ENCODE data around the gene FRMD4A.
"Not testable (repeated sequence)": the region's sequence is repeated elsewhere in the genome, so short reads cannot be mapped to it uniquely, and the experiment has no call there.

Gene FRMD4A

GRCh38 chr10:14084875-14085274, 245.8 kb downstream of the FRMD4A start:
- Mint-ChIP-seq H3K27ac (no peak overlapping the region), H3K36me3 (no peaks in the 10 kb centered on the region), H3K4me3 (no peak overlapping the region), H3K4me1 (peaks cover 1% of the 10 kb centered on the region), H3K9me3 (no peaks in the 10 kb centered on the region), H3K27me3 (peaks cover 17% of the 10 kb centered on the region)
- no peak for ATAC-seq

GRCh38 chr10:14080795-14081194, 249.9 kb downstream of the FRMD4A start:
- H3K4me3 Mint-ChIP-seq = no peak overlapping the region
- ATAC-seq = no peak
- H3K27ac Mint-ChIP-seq = no peak overlapping the region
- H3K36me3 Mint-ChIP-seq = no peaks in the 10 kb centered on the region
- peaks cover 10% of the 10 kb centered on the region for H3K9me3 Mint-ChIP-seq
- peaks cover 17% of the 10 kb centered on the region for H3K27me3 Mint-ChIP-seq
- H3K4me1 Mint-ChIP-seq = no peaks in the 10 kb centered on the region

- no peak overlapping the region for H3K27ac Mint-ChIP-seq
- ATAC-seq = no peak
- peaks cover 24% of the 10 kb centered on the region for H3K27me3 Mint-ChIP-seq
- H3K9me3 Mint-ChIP-seq = peaks cover 10% of the 10 kb centered on the region
- no peaks in the 10 kb centered on the region for H3K36me3 Mint-ChIP-seq
- no peak overlapping the region for H3K4me3 Mint-ChIP-seq
- no peaks in the 10 kb centered on the region for H3K4me1 Mint-ChIP-seq
Observed at GRCh38 chr10:14077430-14077829, 253.3 kb downstream of the FRMD4A start.

- Mint-ChIP-seq H3K4me1 (no peaks in the 10 kb centered on the region), H3K4me3 (no peak overlapping the region)
Observed at GRCh38 chr10:14074062-14074884, 256.5 kb downstream of the FRMD4A start.

GRCh38 chr10:14072541-14072940, 258.2 kb downstream of the FRMD4A start:
- peaks cover 45% of the 10 kb centered on the region for H3K27me3 Mint-ChIP-seq
- peaks cover 2% of the 10 kb centered on the region for H3K9me3 Mint-ChIP-seq
- ATAC-seq = no peak
- H3K4me3 Mint-ChIP-seq = no peak overlapping the region
- H3K27ac Mint-ChIP-seq = no peak overlapping the region
- H3K36me3 Mint-ChIP-seq = no peaks in the 10 kb centered on the region
- no peaks in the 10 kb centered on the region for H3K4me1 Mint-ChIP-seq

More at GRCh38 chr10:14074062-14074884, 256.5 kb downstream of the FRMD4A start:
- Mint-ChIP-seq H3K27me3 (peaks cover 37% of the 10 kb centered on the region), H3K36me3 (no peaks in the 10 kb centered on the region), H3K27ac (no peak overlapping the region), H3K9me3 (peaks cover 8% of the 10 kb centered on the region)
- no peak for ATAC-seq

GRCh38 chr10:14071956-14072355, 258.8 kb downstream of the FRMD4A start:
- Mint-ChIP-seq H3K27me3 (peaks cover 45% of the 10 kb centered on the region), H3K27ac (no peak overlapping the region), H3K9me3 (peaks cover 2% of the 10 kb centered on the region), H3K36me3 (no peaks in the 10 kb centered on the region), H3K4me3 (no peak overlapping the region), H3K4me1 (no peaks in the 10 kb centered on the region)
- ATAC-seq = no peak

GRCh38 chr10:14068601-14069250, 262.0 kb downstream of the FRMD4A start:
- no peaks in the 10 kb centered on the region for H3K36me3 Mint-ChIP-seq
- peaks cover 41% of the 10 kb centered on the region for H3K27me3 Mint-ChIP-seq
- H3K4me1 Mint-ChIP-seq = no peaks in the 10 kb centered on the region
- H3K4me3 Mint-ChIP-seq = no peak overlapping the region
- ATAC-seq = no peak
- no peak overlapping the region for H3K27ac Mint-ChIP-seq
- peaks cover 7% of the 10 kb centered on the region for H3K9me3 Mint-ChIP-seq

GRCh38 chr10:14067638-14068037, 263.1 kb downstream of the FRMD4A start:
- H3K4me3 Mint-ChIP-seq, H3K27ac Mint-ChIP-seq, ATAC-seq, H3K36me3 Mint-ChIP-seq, H3K4me1 Mint-ChIP-seq, H3K9me3 Mint-ChIP-seq: not testable (repeated sequence)
- H3K27me3 Mint-ChIP-seq = peaks cover 30% of the 10 kb centered on the region

GRCh38 chr10:14066106-14066505, 264.6 kb downstream of the FRMD4A start:
- H3K27ac Mint-ChIP-seq = no peak overlapping the region
- no peak for ATAC-seq
- no peaks in the 10 kb centered on the region for H3K36me3 Mint-ChIP-seq
- peaks cover 17% of the 10 kb centered on the region for H3K27me3 Mint-ChIP-seq
- H3K4me3 Mint-ChIP-seq = no peak overlapping the region
- no peaks in the 10 kb centered on the region for H3K4me1 Mint-ChIP-seq
- peaks cover 7% of the 10 kb centered on the region for H3K9me3 Mint-ChIP-seq

GRCh38 chr10:14063531-14064285, 267.0 kb downstream of the FRMD4A start:
- Mint-ChIP-seq H3K36me3 (no peaks in the 10 kb centered on the region), H3K4me3 (no peak overlapping the region), H3K4me1 (no peaks in the 10 kb centered on the region), H3K9me3 (peaks cover 7% of the 10 kb centered on the region), H3K27me3 (peaks cover 10% of the 10 kb centered on the region), H3K27ac (no peak overlapping the region)
- no peak for ATAC-seq

- H3K27me3 Mint-ChIP-seq = peaks cover 7% of the 10 kb centered on the region
- H3K36me3 Mint-ChIP-seq = no peaks in the 10 kb centered on the region
- H3K27ac Mint-ChIP-seq = no peak overlapping the region
- H3K4me1 Mint-ChIP-seq = no peaks in the 10 kb centered on the region
- peaks cover 6% of the 10 kb centered on the region for H3K9me3 Mint-ChIP-seq
- ATAC-seq = no peak
- no peak overlapping the region for H3K4me3 Mint-ChIP-seq
Observed at GRCh38 chr10:14062528-14063260, 268.0 kb downstream of the FRMD4A start.

GRCh38 chr10:14060320-14061070, 270.2 kb downstream of the FRMD4A start:
- Mint-ChIP-seq H3K4me3 (no peak overlapping the region), H3K9me3 (no peaks in the 10 kb centered on the region), H3K27me3 (peaks cover 21% of the 10 kb centered on the region), H3K4me1 (no peaks in the 10 kb centered on the region), H3K27ac (no peak overlapping the region), H3K36me3 (no peaks in the 10 kb centered on the region)
- ATAC-seq = no peak

GRCh38 chr10:14056610-14057332, 274.0 kb downstream of the FRMD4A start:
- no peak for ATAC-seq

GRCh38 chr10:14052931-14053330, 277.8 kb downstream of the FRMD4A start:
- Mint-ChIP-seq H3K27ac (no peak overlapping the region), H3K4me3 (no peak overlapping the region), H3K27me3 (peaks cover 34% of the 10 kb centered on the region), H3K9me3 (peaks cover 9% of the 10 kb centered on the region), H3K36me3 (no peaks in the 10 kb centered on the region), H3K4me1 (no peaks in the 10 kb centered on the region)
- no peak for ATAC-seq

More at GRCh38 chr10:14056610-14057332, 274.0 kb downstream of the FRMD4A start:
- peaks cover 8% of the 10 kb centered on the region for H3K9me3 Mint-ChIP-seq
- no peak overlapping the region for H3K4me3 Mint-ChIP-seq
- H3K27ac Mint-ChIP-seq = no peak overlapping the region
- H3K4me1 Mint-ChIP-seq = no peaks in the 10 kb centered on the region
- peaks cover 34% of the 10 kb centered on the region for H3K27me3 Mint-ChIP-seq
- no peaks in the 10 kb centered on the region for H3K36me3 Mint-ChIP-seq
